ENCODE results near the gene MGMT. TPM values are rescaled to one million over a fixed set of nuclear protein-coding genes. Genes with fewer than 3 reads are reported as not detected.

The MGMT gene
- total and polyA plus RNA-seq, 2 of the 4 experiments (the other 2 are of a cell fraction) = 11.5 to 17.8 TPM

GRCh38 chr10:129497013-129497412 lies 30.0 kb downstream of the MGMT start:
- peaks cover 2% of the 10 kb centered on the region; the same call in 1 of the 2 replicates for H3K36me3 ChIP-seq (ENCODE audit: control insufficient read depth, insufficient read depth, low read length)
- BruUV-seq (replicated peaks) = no TSS peak
- CTCF ChIA-PET = no interaction called here
- dilution Hi-C loops (cut with HindIII; ENCODE audit: low sequenced_read_pairs, unreplicated experiment) (no loop called here), intact Hi-C loops (cut with micrococcal nuclease) (no loop called here), in situ Hi-C loops (cut with MboI; ENCODE audit: low sequenced_read_pairs) (no loop called here)
- no peak for ATAC-seq (ENCODE audit: low read depth)
- H4K5ac ChIP-seq (ENCODE audit: low read depth, low read length) = no peak overlapping the region
- H3K23ac ChIP-seq (ENCODE audit: low read depth, low read length) = no peak overlapping the region
- H3K4me1 ChIP-seq (ENCODE audit: control insufficient read depth, insufficient read depth, low read length) = peaks cover 2% of the 10 kb centered on the region; the same call in 1 of the 2 replicates
- no peak overlapping the region for H2BK5ac ChIP-seq (ENCODE audit: low read depth, low read length, poor library complexity, severe bottlenecking)
- no peak overlapping the region for H2BK15ac ChIP-seq (ENCODE audit: low read depth, low read length)
- H3K9me1 ChIP-seq (ENCODE audit: insufficient read depth, low read length) = 0 out of 2 replicates have a peak, but pooled peaks cover 3% of the 10 kb centered on the region
- no peak overlapping the region for H3K14ac ChIP-seq (replicated peaks; ENCODE audit: low read depth, low read length)
- no peak overlapping the region for H3K4ac ChIP-seq (ENCODE audit: low read depth, low read length)
- H3K4me3 ChIP-seq (ENCODE audit: insufficient read depth, low read depth, low read length) = no peak overlapping the region
- no peak overlapping the region for H2BK120ac ChIP-seq (ENCODE audit: low read depth, low read length)
- no peaks in the 10 kb centered on the region for H4K20me1 ChIP-seq (ENCODE audit: insufficient read depth, low read length)
- H4K91ac ChIP-seq (ENCODE audit: insufficient read depth, low read depth, low read length) = no peak overlapping the region
- DNase-seq = no peak
- no peak overlapping the region for H3K56ac ChIP-seq (ENCODE audit: extremely low read depth, insufficient read depth, low read length)
- peaks cover 10% of the 10 kb centered on the region for H3K9me3 ChIP-seq (ENCODE audit: control insufficient read depth, insufficient read depth, low read length)
- POLR2A ChIA-PET (ENCODE audit: unreplicated experiment) = no interaction called here
- no peak overlapping the region for H2AFZ ChIP-seq (replicated peaks; ENCODE audit: low read length, poor library complexity)
- H2BK20ac ChIP-seq (ENCODE audit: low read depth, low read length) = no peak overlapping the region
- no peaks in the 10 kb centered on the region for H3K27me3 ChIP-seq (ENCODE audit: control insufficient read depth, insufficient read depth, low read length)
- H4K8ac ChIP-seq (ENCODE audit: low read depth in 2 of 2, low read length in 2 of 2) = no peak overlapping the region
- TF ChIP-seq MAFK (IDR thresholded peaks at IDR 0.05; ENCODE audit: low read depth, low read length) = no peak
- no peak for TF ChIP-seq BHLHE40 (IDR thresholded peaks at IDR 0.05; ENCODE audit: low read depth, low read length)
- no peak for TF ChIP-seq SMC3 (IDR thresholded peaks at IDR 0.05; ENCODE audit: low read depth, low read length)
- H3K79me1 ChIP-seq (ENCODE audit: low read depth in 1 of 2, low read length in 2 of 2) = peaks cover 0 to 6% of the 10 kb centered on the region in 2 experiments; a peak in 2 of 4 replicates
- H3K4me2 ChIP-seq (ENCODE audit: low read depth, low read length) = no peak overlapping the region
- H3K27ac ChIP-seq (ENCODE audit: insufficient read depth, low read length) = no peak overlapping the region
- no peak overlapping the region for H2AK5ac ChIP-seq (ENCODE audit: low read depth, low read length)
- 89% methylated on average over 3 of the region's 8 CpGs; no CpG with 5 or more reads in 1 of the 2 experiments for WGBS, 2 experiments (ENCODE audit: extremely low coverage in 2 of 2, insufficient read length in 1 of 2)
- H2AK9ac ChIP-seq (replicated peaks; ENCODE audit: low read depth, low read length, poor library complexity) = no peak overlapping the region
- no peak overlapping the region for H3K9ac ChIP-seq (ENCODE audit: low read depth, low read length)
- H3K18ac ChIP-seq (ENCODE audit: low read depth, low read length) = no peak overlapping the region

Measured in IMR-90 (cell line).